Measurements from ENCODE around the gene NELFCD. TPM values are rescaled to one million over a fixed set of nuclear protein-coding genes. Genes with fewer than 3 reads are reported as not detected.

The NELFCD gene
- polyA plus RNA-seq, 1 donor (not counting 4 experiments of a cell fraction or from before 2014, with no cell fraction given): 68.5 TPM

- FAIRE-seq (no peak), DNase-seq (ENCODE audit: low read depth, low spot score) (no peak)
- Histone ChIP-seq H3K4me1 (ENCODE audit: control insufficient read depth, extremely low read depth, insufficient read depth, low read length) (no peaks in the 10 kb centered on the region), H3K9ac (ENCODE audit: control insufficient read depth, extremely low read depth, insufficient read depth, low read length) (no peak overlapping the region), H3K4me2 (ENCODE audit: control insufficient read depth, extremely low read depth, insufficient read depth, low read depth, low read length) (no peak overlapping the region), H3K79me2 (ENCODE audit: control insufficient read depth, insufficient read depth, low read length) (no peaks in the 10 kb centered on the region), H3K27ac (ENCODE audit: control insufficient read depth, insufficient read depth, low read length) (no peak overlapping the region), H3K9me3 (ENCODE audit: control insufficient read depth, low read depth, low read length) (no peaks in the 10 kb centered on the region), H3K4me3 (ENCODE audit: control insufficient read depth in 2 of 3, extremely low read depth in 1 of 3, insufficient read depth in 2 of 3, low read depth in 1 of 3, low read length in 3 of 3) (no peak overlapping the region), H4K20me1 (ENCODE audit: control insufficient read depth, extremely low read depth, insufficient read depth, low read length) (no peaks in the 10 kb centered on the region), H3K9me1 (ENCODE audit: control insufficient read depth, extremely low read depth, insufficient read depth, low read length) (no peaks in the 10 kb centered on the region), H3K36me3 (ENCODE audit: control insufficient read depth in 2 of 2, extremely low read depth in 1 of 2, insufficient read depth in 2 of 2, low read length in 2 of 2) (peaks cover 45 to 61% of the 10 kb centered on the region in 2 experiments), H3K27me3 (ENCODE audit: control insufficient read depth, extremely low read depth, insufficient read depth, low read length) (no peaks in the 10 kb centered on the region), H2AFZ (ENCODE audit: control insufficient read depth, low read length) (no peak overlapping the region)
- no peak for TF ChIP-seq EZH2 (IDR thresholded peaks at IDR 0.05; ENCODE audit: low read length)
- dilution Hi-C loops (cut with MboI; ENCODE audit: extremely low pct_ligation_motif_present, low sequenced_read_pairs): no loop called here
These were observed 10.7 kb downstream of the NELFCD start for GRCh38 chr20:58991715-58992114.

- Histone ChIP-seq H3K4me1 (ENCODE audit: control insufficient read depth, extremely low read depth, insufficient read depth, low read length) (no peaks in the 10 kb centered on the region), H3K36me3 (ENCODE audit: control insufficient read depth in 2 of 2, extremely low read depth in 1 of 2, insufficient read depth in 2 of 2, low read length in 2 of 2) (peaks cover 41 to 50% of the 10 kb centered on the region in 2 experiments), H3K9me1 (ENCODE audit: control insufficient read depth, extremely low read depth, insufficient read depth, low read length) (no peaks in the 10 kb centered on the region), H2AFZ (ENCODE audit: control insufficient read depth, low read length) (no peak overlapping the region), H4K20me1 (ENCODE audit: control insufficient read depth, extremely low read depth, insufficient read depth, low read length) (no peaks in the 10 kb centered on the region), H3K27ac (ENCODE audit: control insufficient read depth, insufficient read depth, low read length) (no peak overlapping the region), H3K79me2 (ENCODE audit: control insufficient read depth, insufficient read depth, low read length) (no peaks in the 10 kb centered on the region), H3K4me2 (ENCODE audit: control insufficient read depth, extremely low read depth, insufficient read depth, low read depth, low read length) (no peak overlapping the region), H3K4me3 (ENCODE audit: control insufficient read depth in 2 of 3, extremely low read depth in 1 of 3, insufficient read depth in 2 of 3, low read depth in 1 of 3, low read length in 3 of 3) (no peak overlapping the region), H3K9ac (ENCODE audit: control insufficient read depth, extremely low read depth, insufficient read depth, low read length) (no peak overlapping the region), H3K27me3 (ENCODE audit: control insufficient read depth, extremely low read depth, insufficient read depth, low read length) (no peaks in the 10 kb centered on the region), H3K9me3 (ENCODE audit: control insufficient read depth, low read depth, low read length) (no peaks in the 10 kb centered on the region)
- DNase-seq (ENCODE audit: low read depth, low spot score): no peak
- dilution Hi-C loops (cut with MboI; ENCODE audit: extremely low pct_ligation_motif_present, low sequenced_read_pairs): no loop called here
- no peak for TF ChIP-seq CTCF (optimal IDR thresholded peaks at IDR 0.05 in 1 of 3, IDR thresholded peaks at IDR 0.05 in 1 of 3, conservative IDR thresholded peaks at IDR 0.05 in 1 of 3; ENCODE audit: extremely low read depth in 1 of 3, insufficient read depth in 2 of 3, low read length in 3 of 3)
- no peak for TF ChIP-seq EZH2 (IDR thresholded peaks at IDR 0.05; ENCODE audit: low read length)
- no peak for FAIRE-seq
These were observed 11.9 kb downstream of the NELFCD start for GRCh38 chr20:58992911-58993310.

Data from keratinocyte (primary cell).